ENCODE measurements around the gene NEURL1B.

NEURL1B gene

GRCh38 chr5:172683645-172684471 is 42.8 kb downstream of the NEURL1B start:
- no peak for TF ChIP-seq CTCF (IDR thresholded peaks at IDR 0.05; ENCODE audit: extremely low read depth, missing control alignments)
- peak; percentile 72 for DNase-seq (ENCODE audit: low spot score)

- no peak for TF ChIP-seq CTCF (IDR thresholded peaks at IDR 0.05; ENCODE audit: extremely low read depth, missing control alignments)
- DNase-seq (ENCODE audit: low spot score): no peak
Observed at GRCh38 chr5:172685091-172685490, 44.0 kb downstream of the NEURL1B start.

- TF ChIP-seq CTCF (IDR thresholded peaks at IDR 0.05; ENCODE audit: extremely low read depth, missing control alignments): no peak
- DNase-seq (ENCODE audit: low spot score): no peak
Observed at GRCh38 chr5:172686111-172686510, 45.0 kb downstream of the NEURL1B start.

GRCh38 chr5:172686539-172687390 is 45.7 kb downstream of the NEURL1B start:
- TF ChIP-seq CTCF (IDR thresholded peaks at IDR 0.05; ENCODE audit: extremely low read depth, missing control alignments): no peak
- DNase-seq (ENCODE audit: low spot score): peak; percentile 8

GRCh38 chr5:172687940-172688339 is 46.9 kb downstream of the NEURL1B start:
- DNase-seq (ENCODE audit: low spot score): no peak
- TF ChIP-seq CTCF (IDR thresholded peaks at IDR 0.05; ENCODE audit: extremely low read depth, missing control alignments): no peak

- TF ChIP-seq CTCF (IDR thresholded peaks at IDR 0.05; ENCODE audit: extremely low read depth, missing control alignments): no peak
- DNase-seq (ENCODE audit: low spot score): peak; percentile 74
Observed at GRCh38 chr5:172688349-172689217, 47.5 kb downstream of the NEURL1B start.
